A549 (cell line): Measurements from ENCODE around the gene TTC4. TPM values are rescaled to one million over a fixed set of nuclear protein-coding genes. Genes with fewer than 3 reads are reported as not detected.

Experiments used
- ATAC-seq, 2 experiments: fragments of 200-7000 bp in 1 of 2; fragments of >200 bp in 1 of 2; cut with Nextera tagmentation in 1 of 2; cut with Tn5 transposase in 1 of 2; 3 replicates each; pipeline versions ENCODE4 v1.8.0 to v1.9.1; 2018 to 2020; ENCODE audit warnings: mild to moderate bottlenecking in 1 of 2, moderate library complexity in 1 of 2
- CTCF ChIA-PET: fragments of 300-600 bp; sonication (Branson Sonifier 250); formaldehyde crosslinking; extraction: SDS; loops from one replicate; lab custom pipeline; 2021; ENCODE audit warnings: antibody characterized with exemption, inconsistent platforms; lab: Yijun Ruan, JAX
- POLR2A ChIA-PET: fragments of 350-600 bp; formaldehyde crosslinking; extraction: SDS; loops from one replicate; lab custom pipeline; 2021; ENCODE audit warnings: antibody characterized with exemption, inconsistent platforms; lab: Yijun Ruan, JAX
- DNase-seq, 2 experiments: peaks; one replicate each; pipeline versions ENCODE4 v3.0.0 to v3.0.0-alpha.2; 2011 to 2016; ENCODE audit warnings: low read depth in 1 of 2, low spot score in 1 of 2
- FAIRE-seq: peaks from 2 replicates; lab custom pipeline; 2011; peaks lifted over from hg19 to GRCh38; lab: Jason Lieb, UNC
- H3K27ac ChIP-seq, 2 experiments: fragments of >200 bp; sonication (Bioruptor Twin); formaldehyde crosslinking; 3 replicates each; pipeline ENCODE4 v1.5.1; 2016 to 2017
- H3K4me1 ChIP-seq: fragments of >200 bp; sonication (Bioruptor Twin); formaldehyde crosslinking; 3 replicates; pipeline ENCODE4 v1.6.1; 2016
- H3K4me2 ChIP-seq: fragments of >200 bp; sonication (Bioruptor Twin); formaldehyde crosslinking; 3 replicates; pipeline ENCODE4 v1.6.1; 2016
- H3K4me3 ChIP-seq: fragments of >200 bp; sonication (Bioruptor Twin); formaldehyde crosslinking; 3 replicates; pipeline ENCODE4 v1.5.1; 2016
- H3K9me3 ChIP-seq: fragments of >200 bp; sonication (Bioruptor Twin); formaldehyde crosslinking; 3 replicates; pipeline ENCODE4 v1.6.1; 2016
- CTCF ChIP-seq: fragments of >200 bp; sonication (Bioruptor Twin); formaldehyde crosslinking; IDR thresholded peaks from 3 replicates; pipeline ENCODE4 v1.5.1; 2016
- FOXS1 ChIP-seq: fragments of 250-450 bp; sonication (Bioruptor Pico); IDR thresholded peaks from 2 replicates; pipeline ENCODE4 v1.5.0; 2020; ENCODE audit warnings: mild to moderate bottlenecking, moderate library complexity
- HDAC2 ChIP-seq: fragments of 200-600 bp; sonication (generic); IDR thresholded peaks from 2 replicates; pipeline ENCODE4 v1.6.1; 2016
- HMGXB4 ChIP-seq: fragments of 250-450 bp; sonication (Bioruptor Pico); IDR thresholded peaks from 2 replicates; pipeline ENCODE4 v1.5.0; 2021; ENCODE audit warnings: mild to moderate bottlenecking, moderate library complexity, borderline replicate concordance
- MYC ChIP-seq: IDR thresholded peaks from 2 replicates; pipeline ENCODE4 v1.6.1; 2012; ENCODE audit warnings: mild to moderate bottlenecking, inconsistent platforms, low read length, improper control_type of control experiment, borderline replicate concordance
- RAD21 ChIP-seq, 2 experiments: fragments of >200 bp in 1 of 2; sonication (Bioruptor Twin) in 1 of 2; formaldehyde crosslinking in 1 of 2; IDR thresholded peaks in 1 of 2; conservative IDR thresholded peaks in 1 of 2; 2 replicates in 1 of 2; 3 replicates in 1 of 2; pipeline ENCODE4 v1.6.1; 2012 to 2018; ENCODE audit warnings: inconsistent platforms in 1 of 2
- RARB ChIP-seq: fragments of 250-450 bp; sonication (Bioruptor Pico); IDR thresholded peaks from 2 replicates; pipeline ENCODE4 v1.8.0; 2021; ENCODE audit warnings: mild to moderate bottlenecking, moderate library complexity
- SMC3 ChIP-seq: fragments of >200 bp; sonication (Bioruptor Twin); formaldehyde crosslinking; IDR thresholded peaks from 3 replicates; pipeline ENCODE4 v1.6.1; 2018; ENCODE audit warnings: inconsistent platforms
- WGBS: methylation state at CpG from one replicate; pipeline ENCODE4 v1.1.6; 2017; ENCODE audit errors: missing lambda C conversion rate; 5-methylcytosine and 5-hydroxymethylcytosine counted together
- polyA plus RNA-seq, 4 experiments: library from polyadenylated mRNA; depleted of rRNA in 3 of 4; stranded (reverse); fragments of >200 nt; fragmentation: RNase III in 1 of 4; extraction: RNeasy Plus Mini Kit Qiagen cat#74134 plus additional on column Dnase treatment in 1 of 4; gene quantifications; 2 replicates in 3 of 4; 3 replicates in 1 of 4; pipeline ENCODE4 v1.2.3, GENCODE V29; 2011 to 2017

The TTC4 gene
- polyA plus RNA-seq, 2 of the 4 experiments (the other 2 are of a cell fraction), result 20.4 to 27.1 TPM

- TF ChIP-seq HMGXB4 (CRISPR knock-in tag) (no peak), FOXS1 (no peak), MYC (no peak)
Observed at GRCh38 chr1:54788459-54788858, 72.8 kb downstream of the TTC4 start (continued).

GRCh38 chr1:54791880-54792522 lies 76.3 kb downstream of the TTC4 start:
- no peak for FAIRE-seq
- no peak overlapping the region for H3K4me2 ChIP-seq
- H3K27ac ChIP-seq, result no peak overlapping the region
- ATAC-seq, result peak in 1 of 2 experiments; percentile 49; a peak in 3 of 6 replicates
- ChIA-PET CTCF (interaction anchor here (0.7 to 1.2 kb wide), 2 partner anchors 292 to 398 kb away, joined by 3 read pairs; no protein-coding TSS in a partner anchor), POLR2A (no interaction called here)
- peak; percentile 33 for TF ChIP-seq CTCF
- peak; percentile 39 to 62; a peak in 4 of 5 replicates for TF ChIP-seq RAD21 (conservative IDR thresholded peaks at IDR 0.05 in 1 of 2, IDR thresholded peaks at IDR 0.05 in 1 of 2)
- no peak for TF ChIP-seq HDAC2
- 0 out of 3 replicates have a peak, but pooled peaks have one; percentile 31 for TF ChIP-seq SMC3
- no peak for TF ChIP-seq RARB (CRISPR knock-in tag)
- no peaks in the 10 kb centered on the region for H3K9me3 ChIP-seq
- WGBS, result 84% methylated on average over 13 of the region's 13 CpGs
- H3K4me1 ChIP-seq, result peaks cover 14% of the 10 kb centered on the region
- no peak overlapping the region for H3K4me3 ChIP-seq
- DNase-seq, result peak; percentile 34 to 55

Other genes with a start within 250 kb of the TTC4 start
- gene ACOT11, start 167.6 kb upstream of the TTC4 start, polyA plus RNA-seq (2011; rRNA removed), result 1.7 and 2.0 TPM in 2 replicates
- 1.5 to 1.8 TPM (median 1.7 TPM) in 3 replicates for gene ACOT11, start 167.6 kb upstream of the TTC4 start, polyA plus RNA-seq (2017; fragmentation: RNase III; extraction: RNeasy Plus Mini Kit Qiagen cat#74134 plus additional on column Dnase treatment)
- not detected in 2 replicates for gene FAM151A, start 92.3 kb upstream of the TTC4 start, polyA plus RNA-seq (2011; rRNA removed)
- gene FAM151A, start 92.3 kb upstream of the TTC4 start, polyA plus RNA-seq (2017; fragmentation: RNase III; extraction: RNeasy Plus Mini Kit Qiagen cat#74134 plus additional on column Dnase treatment), result not detected in 3 replicates
- gene MROH7, start 74.1 kb upstream of the TTC4 start, polyA plus RNA-seq (2011; rRNA removed), result 0.04 TPM in 1 of 2 replicates, not detected in the other
- not detected in 3 replicates for gene MROH7, start 74.1 kb upstream of the TTC4 start, polyA plus RNA-seq (2017; fragmentation: RNase III; extraction: RNeasy Plus Mini Kit Qiagen cat#74134 plus additional on column Dnase treatment)
- 2.3 and 3.7 TPM in 2 replicates for gene PARS2, start 48.7 kb downstream of the TTC4 start, polyA plus RNA-seq (2011; rRNA removed)
- gene PARS2, start 48.7 kb downstream of the TTC4 start, polyA plus RNA-seq (2017; fragmentation: RNase III; extraction: RNeasy Plus Mini Kit Qiagen cat#74134 plus additional on column Dnase treatment), result 2.8 to 2.9 TPM (median 2.9 TPM) in 3 replicates
- gene TTC22, start 85.5 kb downstream of the TTC4 start, polyA plus RNA-seq (2011; rRNA removed), result not detected in 2 replicates
- gene TTC22, start 85.5 kb downstream of the TTC4 start, polyA plus RNA-seq (2017; fragmentation: RNase III; extraction: RNeasy Plus Mini Kit Qiagen cat#74134 plus additional on column Dnase treatment), result not detected in 3 replicates
- gene DHCR24, start 171.3 kb downstream of the TTC4 start, polyA plus RNA-seq (2011; rRNA removed), result 29.9 and 60.3 TPM in 2 replicates
- 20.4 to 33.3 TPM (median 30.2 TPM) in 3 replicates for gene DHCR24, start 171.3 kb downstream of the TTC4 start, polyA plus RNA-seq (2017; fragmentation: RNase III; extraction: RNeasy Plus Mini Kit Qiagen cat#74134 plus additional on column Dnase treatment)